ENCODE measurements around the gene TNK2.

TNK2 gene

DNA sequence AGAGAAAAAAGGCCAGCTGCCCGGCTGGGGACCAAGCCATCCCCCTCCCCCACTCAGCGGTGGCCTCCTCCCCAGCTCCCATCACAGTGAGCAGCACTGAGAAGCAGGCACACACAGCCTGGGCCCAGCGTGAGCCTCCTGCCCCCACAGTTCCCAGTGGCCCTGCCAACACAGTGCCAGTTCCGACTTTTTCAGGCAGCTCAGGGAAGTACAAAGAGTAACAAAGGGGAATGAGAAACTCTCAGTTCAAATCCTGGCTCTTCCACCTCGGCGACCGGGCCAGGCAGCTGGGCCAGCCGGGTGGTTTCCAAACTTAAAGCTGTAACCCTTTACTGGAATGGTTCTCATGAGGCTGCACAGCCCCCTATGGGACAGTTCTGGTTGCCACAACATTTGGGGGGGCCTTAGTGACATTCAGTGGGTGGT is 18.5 kb downstream of the TNK2 start:
- no peak overlapping the region for H3K27ac ChIP-seq (ENCODE audit: low read length)
- peaks cover 4% of the 10 kb centered on the region for H3K79me2 ChIP-seq (ENCODE audit: insufficient read depth, low read length)
- no peak for DNase-seq
- peaks cover 8% of the 10 kb centered on the region for H3K36me3 ChIP-seq (ENCODE audit: insufficient read depth, low read length)
- TF ChIP-seq EZH2 (IDR thresholded peaks at IDR 0.05; ENCODE audit: borderline replicate concordance, low read depth, low read length, severe bottlenecking): no peak
- TF ChIP-seq, protein P1, sequence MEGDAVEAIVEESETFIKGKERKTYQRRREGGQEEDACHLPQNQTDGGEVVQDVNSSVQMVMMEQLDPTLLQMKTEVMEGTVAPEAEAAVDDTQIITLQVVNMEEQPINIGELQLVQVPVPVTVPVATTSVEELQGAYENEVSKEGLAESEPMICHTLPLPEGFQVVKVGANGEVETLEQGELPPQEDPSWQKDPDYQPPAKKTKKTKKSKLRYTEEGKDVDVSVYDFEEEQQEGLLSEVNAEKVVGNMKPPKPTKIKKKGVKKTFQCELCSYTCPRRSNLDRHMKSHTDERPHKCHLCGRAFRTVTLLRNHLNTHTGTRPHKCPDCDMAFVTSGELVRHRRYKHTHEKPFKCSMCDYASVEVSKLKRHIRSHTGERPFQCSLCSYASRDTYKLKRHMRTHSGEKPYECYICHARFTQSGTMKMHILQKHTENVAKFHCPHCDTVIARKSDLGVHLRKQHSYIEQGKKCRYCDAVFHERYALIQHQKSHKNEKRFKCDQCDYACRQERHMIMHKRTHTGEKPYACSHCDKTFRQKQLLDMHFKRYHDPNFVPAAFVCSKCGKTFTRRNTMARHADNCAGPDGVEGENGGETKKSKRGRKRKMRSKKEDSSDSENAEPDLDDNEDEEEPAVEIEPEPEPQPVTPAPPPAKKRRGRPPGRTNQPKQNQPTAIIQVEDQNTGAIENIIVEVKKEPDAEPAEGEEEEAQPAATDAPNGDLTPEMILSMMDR (IDR thresholded peaks at IDR 0.05; ENCODE audit: borderline replicate concordance, extremely low read depth, low read length, poor library complexity, severe bottlenecking): no peak
- ATAC-seq (ENCODE audit: insufficient read depth, low read depth): no peak
- no peaks in the 10 kb centered on the region for H3K9me3 ChIP-seq (ENCODE audit: insufficient read depth, low read length, severe bottlenecking)
- peaks cover 15% of the 10 kb centered on the region for H3K4me1 ChIP-seq (ENCODE audit: insufficient read depth, low read length)
- no peak overlapping the region for H2AFZ ChIP-seq (ENCODE audit: low read depth, low read length)
- H3K4me3 ChIP-seq (ENCODE audit: low read depth in 1 of 2, low read length in 2 of 2): no peak overlapping the region
- H3K27me3 ChIP-seq (ENCODE audit: insufficient read depth, low read length, poor library complexity): no peaks in the 10 kb centered on the region
- H3K4me2 ChIP-seq (ENCODE audit: insufficient read depth, low read length): no peak overlapping the region
- H3K9ac ChIP-seq (ENCODE audit: low read depth, low read length): no peak overlapping the region
- peaks cover 25% of the 10 kb centered on the region for H4K20me1 ChIP-seq (ENCODE audit: insufficient read depth, low read length)

DNA sequence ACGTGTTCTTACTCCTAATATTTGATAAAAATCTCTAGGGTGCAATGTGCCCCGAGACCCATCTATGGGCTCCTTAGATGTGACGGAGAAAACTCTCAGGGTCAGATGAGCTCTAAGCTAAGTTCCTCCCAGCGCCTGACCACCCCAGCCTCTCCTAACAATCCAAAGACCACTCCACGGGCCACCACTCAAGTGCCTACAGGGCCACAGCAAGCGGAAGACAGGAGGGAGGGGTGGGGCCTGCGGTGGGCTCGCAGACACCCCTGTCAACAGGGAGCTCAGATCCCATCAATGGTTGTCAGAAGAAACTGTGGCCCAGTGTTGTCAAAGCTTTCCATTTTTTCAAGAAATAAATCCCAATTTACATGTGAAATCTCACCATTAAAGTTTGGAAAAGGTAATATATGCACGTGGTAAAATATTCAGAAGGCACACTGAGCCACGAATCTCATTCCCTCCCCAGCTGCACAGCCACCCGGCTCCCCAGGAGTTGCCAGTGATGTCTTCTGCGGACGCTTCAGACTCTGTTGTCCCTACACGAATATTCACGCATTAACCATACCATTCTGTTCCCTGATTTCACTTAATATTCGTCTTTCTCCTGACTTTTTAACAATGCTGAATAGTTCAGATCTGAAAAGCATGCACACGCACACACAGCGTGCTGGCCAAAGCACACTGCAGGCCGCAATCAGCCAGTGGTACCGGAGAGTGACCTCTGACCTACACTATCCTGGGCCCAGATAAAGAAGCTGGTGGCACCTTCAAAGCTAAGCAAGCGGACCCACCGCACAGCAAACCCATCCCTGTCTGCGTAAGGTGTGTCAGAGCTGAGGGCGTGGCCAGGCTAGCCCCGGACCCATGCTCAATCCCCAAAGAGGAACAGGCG is 19.1 kb downstream of the TNK2 start:
- H2AFZ ChIP-seq (ENCODE audit: low read depth, low read length): no peak overlapping the region
- no peak overlapping the region for H3K4me3 ChIP-seq (ENCODE audit: low read depth in 1 of 2, low read length in 2 of 2)
- ATAC-seq (ENCODE audit: insufficient read depth, low read depth) (no peak), DNase-seq (no peak)
- H3K4me2 ChIP-seq (ENCODE audit: insufficient read depth, low read length): no peak overlapping the region
- peaks cover 8% of the 10 kb centered on the region for H3K36me3 ChIP-seq (ENCODE audit: insufficient read depth, low read length)
- H3K9ac ChIP-seq (ENCODE audit: low read depth, low read length): no peak overlapping the region
- no peak for TF ChIP-seq EZH2 (IDR thresholded peaks at IDR 0.05; ENCODE audit: borderline replicate concordance, low read depth, low read length, severe bottlenecking)
- TF ChIP-seq, protein P1 (IDR thresholded peaks at IDR 0.05; ENCODE audit: borderline replicate concordance, extremely low read depth, low read length, poor library complexity, severe bottlenecking): no peak
- peaks cover 25% of the 10 kb centered on the region for H4K20me1 ChIP-seq (ENCODE audit: insufficient read depth, low read length)
- no peaks in the 10 kb centered on the region for H3K27me3 ChIP-seq (ENCODE audit: insufficient read depth, low read length, poor library complexity)
- peaks cover 8% of the 10 kb centered on the region for H3K4me1 ChIP-seq (ENCODE audit: insufficient read depth, low read length)
- H3K9me3 ChIP-seq (ENCODE audit: insufficient read depth, low read length, severe bottlenecking): no peaks in the 10 kb centered on the region
- H3K79me2 ChIP-seq (ENCODE audit: insufficient read depth, low read length): peaks cover 4% of the 10 kb centered on the region
- H3K27ac ChIP-seq (ENCODE audit: low read length): no peak overlapping the region

DNA sequence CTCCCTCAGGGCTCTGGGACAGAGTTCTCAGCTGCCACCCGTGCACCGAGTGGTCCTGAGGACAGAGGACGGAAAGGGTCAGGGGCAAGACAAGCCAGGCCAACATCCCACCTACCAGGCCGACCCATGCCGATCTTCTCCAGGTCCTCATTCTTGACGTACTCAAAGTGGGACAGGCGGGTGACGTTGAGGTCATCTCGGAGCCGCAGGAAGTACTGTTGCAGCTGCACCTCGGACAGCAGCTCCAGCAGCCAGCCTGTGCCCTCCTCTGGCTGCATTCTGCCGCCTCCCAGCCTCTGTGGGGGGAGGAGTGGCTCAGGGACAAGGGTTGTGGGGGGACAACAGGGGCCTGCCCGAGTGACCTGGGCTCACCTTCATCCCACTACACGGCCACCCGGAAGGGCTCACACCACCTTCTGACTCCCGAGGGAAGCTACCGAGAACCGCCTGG is 20.0 kb downstream of the TNK2 start:
- TF ChIP-seq EZH2 (IDR thresholded peaks at IDR 0.05; ENCODE audit: borderline replicate concordance, low read depth, low read length, severe bottlenecking): no peak
- TF ChIP-seq, protein P1 (IDR thresholded peaks at IDR 0.05; ENCODE audit: borderline replicate concordance, extremely low read depth, low read length, poor library complexity, severe bottlenecking): no peak
- no peak overlapping the region for H2AFZ ChIP-seq (ENCODE audit: low read depth, low read length)
- H3K27me3 ChIP-seq (ENCODE audit: insufficient read depth, low read length, poor library complexity): no peaks in the 10 kb centered on the region
- no peak overlapping the region for H3K4me3 ChIP-seq (ENCODE audit: low read depth in 1 of 2, low read length in 2 of 2)
- no peak for ATAC-seq (ENCODE audit: insufficient read depth, low read depth)
- no peaks in the 10 kb centered on the region for H3K4me1 ChIP-seq (ENCODE audit: insufficient read depth, low read length)
- peaks cover 8% of the 10 kb centered on the region for H3K36me3 ChIP-seq (ENCODE audit: insufficient read depth, low read length)
- no peak overlapping the region for H3K9ac ChIP-seq (ENCODE audit: low read depth, low read length)
- H3K27ac ChIP-seq (ENCODE audit: low read length): no peak overlapping the region
- H3K4me2 ChIP-seq (ENCODE audit: insufficient read depth, low read length): no peak overlapping the region
- no peaks in the 10 kb centered on the region for H3K79me2 ChIP-seq (ENCODE audit: insufficient read depth, low read length)
- H4K20me1 ChIP-seq (ENCODE audit: insufficient read depth, low read length): peaks cover 17% of the 10 kb centered on the region
- no peaks in the 10 kb centered on the region for H3K9me3 ChIP-seq (ENCODE audit: insufficient read depth, low read length, severe bottlenecking)
- DNase-seq: no peak

Data from DND-41 (cell line).